WTC11 (cell line): ENCODE data around the gene FGF14. TPM values are rescaled to one million over a fixed set of nuclear protein-coding genes. Genes with fewer than 3 reads are reported as not detected.

Experiments
- ATAC-seq: fragments of 200-7000 bp; cut with Tn5 transposase; 2 replicates; pipeline ENCODE4 v1.10.0; 2021; ENCODE audit warnings: mild to moderate bottlenecking, moderate library complexity
- CTCF ChIA-PET: fragments of 300-600 bp; sonication (Branson Sonifier 250); formaldehyde crosslinking; loops from one replicate; lab custom pipeline; 2021; ENCODE audit warnings: antibody characterized with exemption; lab: Charles Lee
- POLR2A ChIA-PET: fragments of 350-600 bp; sonication (Branson Sonifier 250); formaldehyde crosslinking; loops from one replicate; lab custom pipeline; 2021; ENCODE audit warnings: antibody characterized with exemption; lab: Charles Lee
- DNase-seq: peaks from one replicate; pipeline ENCODE4 v3.0.0; 2021; ENCODE audit warnings: low spot score
- H3K27ac Mint-ChIP-seq: 2 replicates; pipeline ENCODE4 v1.8.0; 2021; ENCODE audit warnings: mixed read lengths
- H3K27me3 Mint-ChIP-seq: 2 replicates; pipeline ENCODE4 v1.8.0; 2021; ENCODE audit warnings: low read depth, mild to moderate bottlenecking, moderate library complexity, mixed read lengths
- H3K36me3 Mint-ChIP-seq: 2 replicates; pipeline ENCODE4 v1.8.0; 2021; ENCODE audit warnings: mixed read lengths
- H3K4me1 Mint-ChIP-seq: 2 replicates; pipeline ENCODE4 v1.8.0; 2022; ENCODE audit warnings: mixed read lengths
- H3K4me3 Mint-ChIP-seq: 2 replicates; pipeline ENCODE4 v1.8.0; 2021; ENCODE audit warnings: mild to moderate bottlenecking, moderate library complexity, mixed read lengths
- H3K9me3 Mint-ChIP-seq: 2 replicates; pipeline ENCODE4 v1.8.0; 2021; ENCODE audit warnings: mixed read lengths
- ATF3 ChIP-seq: sonication (generic); formaldehyde crosslinking; conservative IDR thresholded peaks from 2 replicates; pipeline ENCODE4 v1.8.1; 2022; ENCODE audit warnings: mild to moderate bottlenecking, missing genetic modification reagents
- CTCF ChIP-seq: fragments of 200-600 bp; IDR thresholded peaks from 2 replicates; pipeline ENCODE4 v1.8.0; 2022; ENCODE audit warnings: antibody characterized with exemption
- EMX1 ChIP-seq: fragments of 250-450 bp; sonication (Bioruptor Pico); IDR thresholded peaks from 2 replicates; pipeline ENCODE4 v1.8.0; 2021; ENCODE audit warnings: mild to moderate bottlenecking
- ESRRA ChIP-seq: sonication (generic); formaldehyde crosslinking; IDR thresholded peaks from 2 replicates; pipeline ENCODE4 v1.8.1; 2022; ENCODE audit warnings: mild to moderate bottlenecking, missing genetic modification reagents, borderline replicate concordance
- MYBL2 ChIP-seq: sonication (generic); formaldehyde crosslinking; IDR thresholded peaks from 2 replicates; pipeline ENCODE4 v1.8.1; 2023; ENCODE audit warnings: mild to moderate bottlenecking, moderate library complexity, missing genetic modification reagents
- NFYB ChIP-seq: sonication (generic); formaldehyde crosslinking; conservative IDR thresholded peaks from 2 replicates; pipeline ENCODE4 v1.8.0; 2022; ENCODE audit warnings: low read depth, missing genetic modification reagents
- SMAD4 ChIP-seq: sonication (generic); formaldehyde crosslinking; IDR thresholded peaks from 2 replicates; pipeline ENCODE4 v1.8.0; 2022; ENCODE audit warnings: mild to moderate bottlenecking, missing genetic modification reagents
- SOX15 ChIP-seq: fragments of 250-450 bp; sonication (Bioruptor Pico); IDR thresholded peaks from 2 replicates; pipeline ENCODE4 v1.9.0; 2021; ENCODE audit warnings: mild to moderate bottlenecking
- TEAD4 ChIP-seq: sonication (generic); formaldehyde crosslinking; IDR thresholded peaks from 2 replicates; pipeline ENCODE4 v1.8.0; 2022; ENCODE audit warnings: mild to moderate bottlenecking, missing genetic modification reagents
- USF1 ChIP-seq: sonication (generic); formaldehyde crosslinking; IDR thresholded peaks from 2 replicates; pipeline ENCODE4 v1.8.0; 2022; ENCODE audit warnings: mild to moderate bottlenecking, missing genetic modification reagents
- ZBTB21 ChIP-seq: sonication (generic); formaldehyde crosslinking; IDR thresholded peaks from 2 replicates; pipeline ENCODE4 v1.8.1; 2023; ENCODE audit warnings: mild to moderate bottlenecking, missing genetic modification reagents, borderline replicate concordance
- ZNF138 ChIP-seq: sonication (generic); formaldehyde crosslinking; conservative IDR thresholded peaks from 2 replicates; pipeline ENCODE4 v1.8.1; 2022; ENCODE audit warnings: mild to moderate bottlenecking, moderate library complexity, missing genetic modification reagents
- ZNF219 ChIP-seq: sonication (generic); formaldehyde crosslinking; IDR thresholded peaks from 2 replicates; pipeline ENCODE4 v1.8.0; 2023; ENCODE audit warnings: missing genetic modification reagents, mild to moderate bottlenecking, borderline replicate concordance
- ZNF317 ChIP-seq: sonication (generic); formaldehyde crosslinking; IDR thresholded peaks from 2 replicates; pipeline ENCODE4 v1.8.1; 2023; ENCODE audit warnings: low read depth, mild to moderate bottlenecking, moderate library complexity, missing genetic modification reagents, borderline replicate concordance
- ZSCAN18 ChIP-seq: fragments of 250-450 bp; sonication (Bioruptor Pico); IDR thresholded peaks from 2 replicates; pipeline ENCODE4 v2.1.2; 2022; ENCODE audit warnings: mild to moderate bottlenecking, moderate library complexity
- total RNA-seq: library from RNA; stranded (reverse); gene quantifications from 3 replicates; pipeline ENCODE4 v1.2.3, GENCODE V29; 2021
- TF ChIP-seq, protein P1 (sequence below): sonication (generic); formaldehyde crosslinking; IDR thresholded peaks from 2 replicates; pipeline ENCODE4 v1.8.1; 2022; ENCODE audit warnings: low read depth, mild to moderate bottlenecking, moderate library complexity, missing genetic modification reagents, borderline replicate concordance
- TF ChIP-seq, protein P2 (sequence below): sonication (generic); formaldehyde crosslinking; IDR thresholded peaks from 2 replicates; pipeline ENCODE4 v1.8.0; 2023; ENCODE audit warnings: missing genetic modification reagents
- TF ChIP-seq, protein P3 (sequence below): sonication (generic); formaldehyde crosslinking; IDR thresholded peaks from 2 replicates; pipeline ENCODE4 v1.8.1; 2022; ENCODE audit warnings: mild to moderate bottlenecking, moderate library complexity, missing genetic modification reagents
- TF ChIP-seq, protein P4 (sequence below): sonication (generic); formaldehyde crosslinking; IDR thresholded peaks from 2 replicates; pipeline ENCODE4 v1.8.1; 2023; ENCODE audit warnings: mild to moderate bottlenecking, missing genetic modification reagents, moderate library complexity

The FGF14 gene
- total RNA-seq, 1 experiment from 2014 or later = 0.28 TPM

- TF ChIP-seq CTCF = no peak
These were observed 274.7 kb downstream of the FGF14 start (continued) for GRCh38 chr13:102127153-102127552.

GRCh38 chr13:102122147-102122546 is 279.7 kb downstream of the FGF14 start:
- H3K9me3 Mint-ChIP-seq = no peaks in the 10 kb centered on the region
- H3K27ac Mint-ChIP-seq = no peak overlapping the region
- no peak for TF ChIP-seq SMAD4 (CRISPR knock-in tag)
- TF ChIP-seq, protein P1, sequence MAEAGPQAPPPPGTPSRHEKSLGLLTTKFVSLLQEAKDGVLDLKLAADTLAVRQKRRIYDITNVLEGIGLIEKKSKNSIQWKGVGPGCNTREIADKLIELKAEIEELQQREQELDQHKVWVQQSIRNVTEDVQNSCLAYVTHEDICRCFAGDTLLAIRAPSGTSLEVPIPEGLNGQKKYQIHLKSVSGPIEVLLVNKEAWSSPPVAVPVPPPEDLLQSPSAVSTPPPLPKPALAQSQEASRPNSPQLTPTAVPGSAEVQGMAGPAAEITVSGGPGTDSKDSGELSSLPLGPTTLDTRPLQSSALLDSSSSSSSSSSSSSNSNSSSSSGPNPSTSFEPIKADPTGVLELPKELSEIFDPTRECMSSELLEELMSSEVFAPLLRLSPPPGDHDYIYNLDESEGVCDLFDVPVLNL = no peak
- TF ChIP-seq, protein P2, sequence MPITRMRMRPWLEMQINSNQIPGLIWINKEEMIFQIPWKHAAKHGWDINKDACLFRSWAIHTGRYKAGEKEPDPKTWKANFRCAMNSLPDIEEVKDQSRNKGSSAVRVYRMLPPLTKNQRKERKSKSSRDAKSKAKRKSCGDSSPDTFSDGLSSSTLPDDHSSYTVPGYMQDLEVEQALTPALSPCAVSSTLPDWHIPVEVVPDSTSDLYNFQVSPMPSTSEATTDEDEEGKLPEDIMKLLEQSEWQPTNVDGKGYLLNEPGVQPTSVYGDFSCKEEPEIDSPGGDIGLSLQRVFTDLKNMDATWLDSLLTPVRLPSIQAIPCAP (CRISPR knock-in tag) = no peak
- POLR2A ChIA-PET = no interaction called here
- no peaks in the 10 kb centered on the region for H3K36me3 Mint-ChIP-seq
- no peak for DNase-seq
- H3K27me3 Mint-ChIP-seq = no peaks in the 10 kb centered on the region
- H3K4me3 Mint-ChIP-seq = no peak overlapping the region
- H3K4me1 Mint-ChIP-seq = no peaks in the 10 kb centered on the region
- no peak for ATAC-seq
- CTCF ChIA-PET = interaction anchor here (1.1 kb wide), 1 partner anchor 19 kb away, joined by 4 read pairs; no protein-coding TSS in a partner anchor

GRCh38 chr13:102117175-102117831 is 284.5 kb downstream of the FGF14 start:
- H3K36me3 Mint-ChIP-seq = no peaks in the 10 kb centered on the region
- CTCF ChIA-PET = no interaction called here
- TF ChIP-seq USF1 (CRISPR knock-in tag) (no peak), ZNF219 (no peak), NFYB (CRISPR knock-in tag) (no peak), ZSCAN18 (CRISPR knock-in tag) (no peak), SOX15 (no peak), EMX1 (no peak), ZNF138 (CRISPR knock-in tag) (no peak), ESRRA (CRISPR knock-in tag) (no peak), ZNF317 (no peak), TEAD4 (CRISPR knock-in tag) (no peak), MYBL2 (CRISPR knock-in tag) (no peak), ZBTB21 (CRISPR knock-in tag) (no peak), CTCF (no peak), ATF3 (CRISPR knock-in tag) (no peak)
- TF ChIP-seq, protein P3, sequence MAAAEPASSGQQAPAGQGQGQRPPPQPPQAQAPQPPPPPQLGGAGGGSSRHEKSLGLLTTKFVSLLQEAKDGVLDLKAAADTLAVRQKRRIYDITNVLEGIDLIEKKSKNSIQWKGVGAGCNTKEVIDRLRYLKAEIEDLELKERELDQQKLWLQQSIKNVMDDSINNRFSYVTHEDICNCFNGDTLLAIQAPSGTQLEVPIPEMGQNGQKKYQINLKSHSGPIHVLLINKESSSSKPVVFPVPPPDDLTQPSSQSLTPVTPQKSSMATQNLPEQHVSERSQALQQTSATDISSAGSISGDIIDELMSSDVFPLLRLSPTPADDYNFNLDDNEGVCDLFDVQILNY (CRISPR knock-in tag) = no peak
- TF ChIP-seq, protein P4, sequence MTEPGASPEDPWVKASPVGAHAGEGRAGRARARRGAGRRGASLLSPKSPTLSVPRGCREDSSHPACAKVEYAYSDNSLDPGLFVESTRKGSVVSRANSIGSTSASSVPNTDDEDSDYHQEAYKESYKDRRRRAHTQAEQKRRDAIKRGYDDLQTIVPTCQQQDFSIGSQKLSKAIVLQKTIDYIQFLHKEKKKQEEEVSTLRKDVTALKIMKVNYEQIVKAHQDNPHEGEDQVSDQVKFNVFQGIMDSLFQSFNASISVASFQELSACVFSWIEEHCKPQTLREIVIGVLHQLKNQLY (CRISPR knock-in tag) = no peak

More at GRCh38 chr13:102117175-102117831, 284.5 kb downstream of the FGF14 start:
- no peak for ATAC-seq
- Mint-ChIP-seq H3K4me3 (no peak overlapping the region), H3K9me3 (no peaks in the 10 kb centered on the region), H3K27me3 (no peaks in the 10 kb centered on the region), H3K27ac (no peak overlapping the region), H3K4me1 (no peaks in the 10 kb centered on the region)
- DNase-seq = no peak
- POLR2A ChIA-PET = no interaction called here
